Esophagus squamous epithelium (tissue), 4 donors: ENCODE results near the gene FAM163B.

Experiments used
- CTCF ChIP-seq, 6 experiments: fragments of 450-650 bp in 4 of 6; fragments of 200-600 bp in 2 of 6; sonication (generic) in 2 of 6; IDR thresholded peaks; one replicate each; pipeline ENCODE4 v1.5.1; 2016 to 2019; ENCODE audit warnings: antibody characterized with exemption in 6 of 6, mild to moderate bottlenecking in 4 of 6, moderate library complexity in 4 of 6
- POLR2A ChIP-seq, 4 donors: fragments of 450-650 bp; IDR thresholded peaks; one replicate each; pipeline ENCODE4 v1.6.1; 2017; ENCODE audit warnings: antibody characterized with exemption in 4 of 4, mild to moderate bottlenecking in 4 of 4, moderate library complexity in 3 of 4

GRCh38 chr9:133551446-133551845 lies 57.7 kb downstream of the FAM163B start:
- TF ChIP-seq CTCF (IDR thresholded peaks at IDR 0.05) = no peak
- no peak for TF ChIP-seq POLR2A (IDR thresholded peaks at IDR 0.05)
